SK-N-SH (cell line): Measurements from ENCODE around the gene ZFP64. TPM values are rescaled to one million over a fixed set of nuclear protein-coding genes. Genes with fewer than 3 reads are reported as not detected.

Experiments
- CTCF ChIA-PET: fragments of 300-600, 350-600 bp; formaldehyde crosslinking; extraction: SDS; loops from one replicate; lab custom pipeline; 2021; lab: Yijun Ruan, JAX
- POLR2A ChIA-PET: fragments of 350-600 bp; sonication (Branson Sonifier 250); formaldehyde crosslinking; extraction: SDS; loops from one replicate; lab custom pipeline; 2020; ENCODE audit warnings: antibody characterized with exemption, inconsistent platforms; lab: Yijun Ruan, JAX
- DNase-seq: peaks from one replicate; pipeline ENCODE4 v3.0.0; 2012
- H2AFZ ChIP-seq: fragments of 200-600 bp; sonication (generic); 2 replicates; pipeline ENCODE4 v1.8.1; 2016; ENCODE audit warnings: antibody characterized with exemption, mild to moderate bottlenecking, low read depth
- H3F3A ChIP-seq: fragments of 200-600 bp; sonication (generic); replicated peaks from 2 replicates; pipeline ENCODE3; 2016; ENCODE audit warnings: antibody characterized with exemption, mild to moderate bottlenecking; ENCODE audit not compliant: insufficient read depth
- H3K27ac ChIP-seq, 2 experiments: fragments of 200-500 bp in 1 of 2; fragments of 200-600 bp in 1 of 2; sonication (Bioruptor generic) in 1 of 2; sonication (generic), shearing (Covaris generic) in 1 of 2; 2 replicates each; pipeline versions ENCODE4 v1.5.1 to v1.6.1; 2014 to 2016; ENCODE audit warnings: low read depth in 2 of 2, inconsistent platforms in 1 of 2, low read length in 1 of 2, mild to moderate bottlenecking in 1 of 2, mixed read lengths in 1 of 2
- H3K27me3 ChIP-seq: fragments of 200-600 bp; sonication (generic), shearing (Covaris generic); 2 replicates; pipeline ENCODE4 v1.6.1; 2016; ENCODE audit warnings: mixed run types; ENCODE audit not compliant: insufficient read depth
- H3K36me3 ChIP-seq, 2 experiments: fragments of 200-500 bp in 1 of 2; fragments of 200-600 bp in 1 of 2; sonication (Bioruptor generic) in 1 of 2; sonication (generic) in 1 of 2; replicated peaks in 1 of 2; 2 replicates each; pipeline versions ENCODE3 to v1.5.1; 2014 to 2016; ENCODE audit warnings: low read length in 1 of 2, mild to moderate bottlenecking in 1 of 2; ENCODE audit not compliant: insufficient read depth in 2 of 2, control insufficient read depth in 1 of 2
- H3K4me1 ChIP-seq, 2 experiments: fragments of 200-500 bp in 1 of 2; fragments of 200-600 bp in 1 of 2; sonication (Bioruptor generic) in 1 of 2; sonication (generic), shearing (Covaris generic) in 1 of 2; 2 replicates each; pipeline versions ENCODE4 v1.5.1 to v1.6.1; 2014 to 2016; ENCODE audit warnings: low read depth in 1 of 2, low read length in 1 of 2, mixed run types in 1 of 2; ENCODE audit not compliant: insufficient read depth in 2 of 2, control insufficient read depth in 1 of 2
- H3K4me2 ChIP-seq: fragments of 200-600 bp; sonication (generic), shearing (Covaris generic); 2 replicates; pipeline ENCODE4 v1.6.1; 2017; ENCODE audit warnings: mixed run types
- H3K4me3 ChIP-seq, 2 experiments: fragments of 200-500 bp in 1 of 2; fragments of 200-600 bp in 1 of 2; sonication (Bioruptor generic) in 1 of 2; sonication (generic), shearing (Covaris generic) in 1 of 2; 2 replicates each; pipeline versions ENCODE4 v1.5.1 to v1.8.1; 2014 to 2016; ENCODE audit warnings: low read depth in 2 of 2, inconsistent platforms in 1 of 2, low read length in 1 of 2, mild to moderate bottlenecking in 1 of 2, mixed read lengths in 1 of 2, moderate library complexity in 1 of 2
- H3K79me2 ChIP-seq: fragments of 200-600 bp; sonication (generic); 2 replicates; pipeline ENCODE4 v1.8.1; 2017; ENCODE audit warnings: mild to moderate bottlenecking; ENCODE audit not compliant: insufficient read depth
- H3K9ac ChIP-seq: fragments of 200-600 bp; sonication (generic); 2 replicates; pipeline ENCODE4 v1.6.1; 2017; ENCODE audit warnings: mixed run types
- H3K9me2 ChIP-seq: fragments of 200-600 bp; sonication (generic); 2 replicates; pipeline ENCODE4 v1.6.1; 2017; ENCODE audit warnings: mixed run types
- H3K9me3 ChIP-seq: fragments of 200-600 bp; sonication (generic); 2 replicates; pipeline ENCODE4 v1.6.1; 2017; ENCODE audit warnings: mixed run types, mild to moderate bottlenecking, moderate library complexity
- H4K20me1 ChIP-seq: fragments of 200-600 bp; sonication (generic); 2 replicates; pipeline ENCODE4 v1.6.1; 2017; ENCODE audit warnings: mild to moderate bottlenecking, mixed run types; ENCODE audit not compliant: insufficient read depth
- CHD2 ChIP-seq: fragments of 150-350 bp; IDR thresholded peaks from 2 replicates; pipeline ENCODE4 v1.6.1; 2018; ENCODE audit warnings: low read length; ENCODE audit not compliant: partially characterized antibody
- ELF1 ChIP-seq: IDR thresholded peaks from 2 replicates; pipeline ENCODE4 v1.4.0; 2012
- FOSL2 ChIP-seq: IDR thresholded peaks from 2 replicates; pipeline ENCODE4 v1.4.0; 2012; ENCODE audit warnings: low read depth, mild to moderate bottlenecking, moderate library complexity, borderline replicate concordance
- FOXM1 ChIP-seq: IDR thresholded peaks from 2 replicates; pipeline ENCODE4 v1.4.0; 2012; ENCODE audit warnings: low read depth, mild to moderate bottlenecking
- GABPA ChIP-seq: IDR thresholded peaks from 2 replicates; pipeline ENCODE4 v1.4.0; 2012; ENCODE audit warnings: low read depth, mild to moderate bottlenecking
- JUND ChIP-seq: IDR thresholded peaks from 2 replicates; pipeline ENCODE4 v1.4.0; 2012
- NFIC ChIP-seq: IDR thresholded peaks from 2 replicates; pipeline ENCODE4 v1.4.0; 2012; ENCODE audit warnings: borderline replicate concordance
- RAD21 ChIP-seq: IDR thresholded peaks from 2 replicates; pipeline ENCODE4 v1.6.1; 2012; ENCODE audit warnings: mild to moderate bottlenecking, low read length
- RCOR1 ChIP-seq: fragments of 150-350 bp; IDR thresholded peaks from 2 replicates; pipeline ENCODE4 v1.6.1; 2017; ENCODE audit warnings: antibody characterized with exemption, low read length
- RXRA ChIP-seq: IDR thresholded peaks from 2 replicates; pipeline ENCODE4 v1.4.0; 2012; ENCODE audit warnings: low read depth, mild to moderate bottlenecking, borderline replicate concordance
- SMC3 ChIP-seq: IDR thresholded peaks from 2 replicates; pipeline ENCODE4 v1.6.1; 2012; ENCODE audit warnings: low read depth, low read length, improper control_type of control experiment
- TAF1 ChIP-seq: IDR thresholded peaks from 2 replicates; pipeline ENCODE4 v1.6.1; 2012; ENCODE audit warnings: low read depth, mild to moderate bottlenecking, low read length, moderate library complexity, borderline replicate concordance
- YY1 ChIP-seq: IDR thresholded peaks from 2 replicates; pipeline ENCODE4 v1.4.0; 2012; ENCODE audit warnings: low read depth, mild to moderate bottlenecking
- WGBS: methylation state at CpG from one replicate; pipeline ENCODE4 v1.1.6; 2017; ENCODE audit warnings: low lambda C conversion rate; 5-methylcytosine and 5-hydroxymethylcytosine counted together
- polyA plus RNA-seq, 3 experiments: library from polyadenylated mRNA; depleted of rRNA; stranded (reverse); fragments of >200 nt; gene quantifications; 2 replicates each; pipeline ENCODE4 v1.2.3, GENCODE V29; 2012
- TF ChIP-seq, protein P1 (sequence below): fragments of 200-600 bp; sonication (generic); IDR thresholded peaks from 2 replicates; pipeline ENCODE4 v1.6.1; 2017; ENCODE audit warnings: antibody characterized with exemption, mild to moderate bottlenecking, moderate library complexity
- TF ChIP-seq, protein P2 (sequence below): IDR thresholded peaks from 2 replicates; pipeline ENCODE4; 2012
- TF ChIP-seq, protein P3 (sequence below): fragments of 150-350 bp; IDR thresholded peaks from 2 replicates; pipeline ENCODE4 v1.6.1; 2017; ENCODE audit warnings: antibody characterized with exemption, low read length, low read depth, borderline replicate concordance
- TF ChIP-seq, protein P4 (sequence below): IDR thresholded peaks from 2 replicates; pipeline ENCODE4 v1.4.0; 2012; ENCODE audit warnings: low read depth, borderline replicate concordance
- TF ChIP-seq, protein P5 (sequence below): IDR thresholded peaks from 2 replicates; pipeline ENCODE4 v1.4.0; 2012; ENCODE audit warnings: low read depth
- TF ChIP-seq, protein P6 (sequence below): IDR thresholded peaks from 2 replicates; pipeline ENCODE4 v1.4.0; 2012; ENCODE audit warnings: low read depth, borderline replicate concordance

The ZFP64 gene
- polyA plus RNA-seq, 1 of the 3 experiments (the other 2 are of a cell fraction): 12.8 TPM

DNA sequence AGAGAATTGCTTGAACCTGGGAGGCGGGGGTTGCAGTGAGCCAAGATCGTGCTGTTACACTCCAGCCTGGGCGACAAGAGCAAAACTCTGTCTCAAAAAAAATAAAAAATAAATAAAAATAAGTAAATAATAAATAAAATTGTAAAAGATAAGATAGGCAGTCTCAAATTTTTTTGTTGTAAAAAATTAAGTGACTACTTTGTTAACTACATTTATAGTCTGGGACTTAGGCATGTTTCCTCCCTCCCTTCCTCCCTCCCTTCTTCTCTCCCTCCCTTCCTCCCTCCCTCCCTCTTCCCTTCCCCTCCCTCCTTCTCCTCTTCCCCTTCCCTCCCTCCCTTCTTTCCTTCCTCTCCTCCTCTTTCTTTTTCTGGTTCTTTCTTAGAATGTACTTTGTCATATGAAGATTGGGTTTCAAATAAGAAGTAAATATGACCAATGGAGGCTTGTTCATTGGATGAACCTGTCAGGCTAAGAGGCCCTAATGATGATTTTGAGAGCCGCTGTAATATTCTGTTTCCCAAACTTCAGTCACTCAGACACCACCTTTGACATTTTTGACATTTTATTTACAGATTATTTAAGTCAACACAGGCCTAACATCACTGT is 24.2 kb downstream of the ZFP64 start:
- WGBS: 99% methylated on average over 4 of the region's 4 CpGs

DNA sequence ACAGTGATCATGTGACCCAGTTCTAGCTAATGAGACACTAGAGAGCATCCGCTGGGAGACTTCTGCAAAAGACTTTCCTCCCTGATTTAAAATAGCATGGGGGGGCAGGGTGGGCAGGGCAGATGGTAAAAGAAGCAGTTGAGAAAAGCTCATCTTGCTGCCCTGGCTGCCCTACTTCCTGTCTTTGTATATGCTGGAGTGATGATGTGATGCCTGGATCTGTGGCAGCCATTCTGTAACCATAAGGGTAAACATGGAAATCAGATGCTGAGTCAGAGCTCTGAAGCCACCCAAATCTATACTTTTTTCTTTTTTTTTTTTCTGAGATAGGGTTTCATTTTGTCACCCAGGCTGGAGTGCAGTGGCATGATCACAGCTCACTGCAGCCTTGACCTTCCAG is 25.4 kb downstream of the ZFP64 start:
- H3K9me3 ChIP-seq: no peaks in the 10 kb centered on the region
- CTCF ChIA-PET: interaction anchor here (0.8 to 1.2 kb wide), 4 partner anchors 16 to 793 kb away, joined by 3 to 5 read pairs (median 4); partner anchors contain the start of gene ZFP64
- H3K4me1 ChIP-seq: no peaks in the 10 kb centered on the region
- WGBS: 100% methylated on average over 1 of the region's 1 CpG
- POLR2A ChIA-PET: no interaction called here
- H3K27ac ChIP-seq: no peak overlapping the region
- no peak overlapping the region for H3K9ac ChIP-seq
- H3K36me3 ChIP-seq: peaks cover 18 to 20% of the 10 kb centered on the region in 2 experiments
- TF ChIP-seq YY1 (no peak), RXRA (no peak), ELF1 (no peak), CHD2 (no peak), NFIC (no peak), RAD21 (no peak), JUND (no peak), FOSL2 (no peak), TAF1 (no peak), SMC3 (no peak), FOXM1 (no peak)
- TF ChIP-seq, protein P1, sequence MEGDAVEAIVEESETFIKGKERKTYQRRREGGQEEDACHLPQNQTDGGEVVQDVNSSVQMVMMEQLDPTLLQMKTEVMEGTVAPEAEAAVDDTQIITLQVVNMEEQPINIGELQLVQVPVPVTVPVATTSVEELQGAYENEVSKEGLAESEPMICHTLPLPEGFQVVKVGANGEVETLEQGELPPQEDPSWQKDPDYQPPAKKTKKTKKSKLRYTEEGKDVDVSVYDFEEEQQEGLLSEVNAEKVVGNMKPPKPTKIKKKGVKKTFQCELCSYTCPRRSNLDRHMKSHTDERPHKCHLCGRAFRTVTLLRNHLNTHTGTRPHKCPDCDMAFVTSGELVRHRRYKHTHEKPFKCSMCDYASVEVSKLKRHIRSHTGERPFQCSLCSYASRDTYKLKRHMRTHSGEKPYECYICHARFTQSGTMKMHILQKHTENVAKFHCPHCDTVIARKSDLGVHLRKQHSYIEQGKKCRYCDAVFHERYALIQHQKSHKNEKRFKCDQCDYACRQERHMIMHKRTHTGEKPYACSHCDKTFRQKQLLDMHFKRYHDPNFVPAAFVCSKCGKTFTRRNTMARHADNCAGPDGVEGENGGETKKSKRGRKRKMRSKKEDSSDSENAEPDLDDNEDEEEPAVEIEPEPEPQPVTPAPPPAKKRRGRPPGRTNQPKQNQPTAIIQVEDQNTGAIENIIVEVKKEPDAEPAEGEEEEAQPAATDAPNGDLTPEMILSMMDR: no peak
- TF ChIP-seq, protein P2, sequence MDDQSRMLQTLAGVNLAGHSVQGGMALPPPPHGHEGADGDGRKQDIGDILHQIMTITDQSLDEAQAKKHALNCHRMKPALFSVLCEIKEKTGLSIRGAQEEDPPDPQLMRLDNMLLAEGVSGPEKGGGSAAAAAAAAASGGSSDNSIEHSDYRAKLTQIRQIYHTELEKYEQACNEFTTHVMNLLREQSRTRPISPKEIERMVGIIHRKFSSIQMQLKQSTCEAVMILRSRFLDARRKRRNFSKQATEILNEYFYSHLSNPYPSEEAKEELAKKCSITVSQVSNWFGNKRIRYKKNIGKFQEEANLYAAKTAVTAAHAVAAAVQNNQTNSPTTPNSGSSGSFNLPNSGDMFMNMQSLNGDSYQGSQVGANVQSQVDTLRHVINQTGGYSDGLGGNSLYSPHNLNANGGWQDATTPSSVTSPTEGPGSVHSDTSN: no peak
- TF ChIP-seq, protein P3, sequence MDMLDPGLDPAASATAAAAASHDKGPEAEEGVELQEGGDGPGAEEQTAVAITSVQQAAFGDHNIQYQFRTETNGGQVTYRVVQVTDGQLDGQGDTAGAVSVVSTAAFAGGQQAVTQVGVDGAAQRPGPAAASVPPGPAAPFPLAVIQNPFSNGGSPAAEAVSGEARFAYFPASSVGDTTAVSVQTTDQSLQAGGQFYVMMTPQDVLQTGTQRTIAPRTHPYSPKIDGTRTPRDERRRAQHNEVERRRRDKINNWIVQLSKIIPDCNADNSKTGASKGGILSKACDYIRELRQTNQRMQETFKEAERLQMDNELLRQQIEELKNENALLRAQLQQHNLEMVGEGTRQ: no peak
- TF ChIP-seq, protein P4, sequence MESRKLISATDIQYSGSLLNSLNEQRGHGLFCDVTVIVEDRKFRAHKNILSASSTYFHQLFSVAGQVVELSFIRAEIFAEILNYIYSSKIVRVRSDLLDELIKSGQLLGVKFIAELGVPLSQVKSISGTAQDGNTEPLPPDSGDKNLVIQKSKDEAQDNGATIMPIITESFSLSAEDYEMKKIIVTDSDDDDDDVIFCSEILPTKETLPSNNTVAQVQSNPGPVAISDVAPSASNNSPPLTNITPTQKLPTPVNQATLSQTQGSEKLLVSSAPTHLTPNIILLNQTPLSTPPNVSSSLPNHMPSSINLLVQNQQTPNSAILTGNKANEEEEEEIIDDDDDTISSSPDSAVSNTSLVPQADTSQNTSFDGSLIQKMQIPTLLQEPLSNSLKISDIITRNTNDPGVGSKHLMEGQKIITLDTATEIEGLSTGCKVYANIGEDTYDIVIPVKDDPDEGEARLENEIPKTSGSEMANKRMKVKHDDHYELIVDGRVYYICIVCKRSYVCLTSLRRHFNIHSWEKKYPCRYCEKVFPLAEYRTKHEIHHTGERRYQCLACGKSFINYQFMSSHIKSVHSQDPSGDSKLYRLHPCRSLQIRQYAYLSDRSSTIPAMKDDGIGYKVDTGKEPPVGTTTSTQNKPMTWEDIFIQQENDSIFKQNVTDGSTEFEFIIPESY: no peak
- TF ChIP-seq, protein P5, sequence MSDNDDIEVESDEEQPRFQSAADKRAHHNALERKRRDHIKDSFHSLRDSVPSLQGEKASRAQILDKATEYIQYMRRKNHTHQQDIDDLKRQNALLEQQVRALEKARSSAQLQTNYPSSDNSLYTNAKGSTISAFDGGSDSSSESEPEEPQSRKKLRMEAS: no peak
- TF ChIP-seq, protein P6, sequence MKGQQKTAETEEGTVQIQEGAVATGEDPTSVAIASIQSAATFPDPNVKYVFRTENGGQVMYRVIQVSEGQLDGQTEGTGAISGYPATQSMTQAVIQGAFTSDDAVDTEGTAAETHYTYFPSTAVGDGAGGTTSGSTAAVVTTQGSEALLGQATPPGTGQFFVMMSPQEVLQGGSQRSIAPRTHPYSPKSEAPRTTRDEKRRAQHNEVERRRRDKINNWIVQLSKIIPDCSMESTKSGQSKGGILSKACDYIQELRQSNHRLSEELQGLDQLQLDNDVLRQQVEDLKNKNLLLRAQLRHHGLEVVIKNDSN: no peak
- no peaks in the 10 kb centered on the region; the same call in 1 of the 2 replicates for H3K79me2 ChIP-seq
- H2AFZ ChIP-seq: no peak overlapping the region
- no peaks in the 10 kb centered on the region for H3F3A ChIP-seq
- DNase-seq: no peak
- H3K4me2 ChIP-seq: no peak overlapping the region
- no peak overlapping the region for H3K4me3 ChIP-seq
- H3K27me3 ChIP-seq: no peaks in the 10 kb centered on the region
- H3K9me2 ChIP-seq: no peaks in the 10 kb centered on the region
- H4K20me1 ChIP-seq: no peaks in the 10 kb centered on the region

More for the DNA sequence above, 24.2 kb downstream of the ZFP64 start:
- no peaks in the 10 kb centered on the region; the same call in 1 of the 2 replicates for H3K79me2 ChIP-seq
- TF ChIP-seq GABPA (no peak), RCOR1 (no peak)
- TF ChIP-seq, protein P3: no peak
- no peaks in the 10 kb centered on the region for H3K4me1 ChIP-seq
- no peaks in the 10 kb centered on the region for H4K20me1 ChIP-seq
- no peaks in the 10 kb centered on the region for H3K9me3 ChIP-seq
- POLR2A ChIA-PET: no interaction called here
- H3K9ac ChIP-seq: no peak overlapping the region
- no peak overlapping the region for H3K4me2 ChIP-seq
- H3F3A ChIP-seq: no peaks in the 10 kb centered on the region
- peaks cover 11 to 20% of the 10 kb centered on the region in 2 experiments for H3K36me3 ChIP-seq
- no peak overlapping the region for H3K27ac ChIP-seq
- DNase-seq: no peak
- no peaks in the 10 kb centered on the region for H3K27me3 ChIP-seq
- CTCF ChIA-PET: interaction anchor here (2.5 kb wide), 1 partner anchor 17 kb away, joined by 7 read pairs; no protein-coding TSS in a partner anchor
- H3K4me3 ChIP-seq: no peak overlapping the region
- no peaks in the 10 kb centered on the region for H3K9me2 ChIP-seq
- no peak overlapping the region for H2AFZ ChIP-seq
